PC-3 (cell line): ENCODE results near the gene TPM4. TPM values are rescaled to one million over a fixed set of nuclear protein-coding genes. Genes with fewer than 3 reads are reported as not detected.

Source experiments
- ATAC-seq: fragments of 200-7000 bp; cut with Tn5 transposase; 2 replicates; pipeline ENCODE4 v1.9.1; 2020; ENCODE audit warnings: mild to moderate bottlenecking, moderate library complexity
- BruUV-seq: library from RNA; stranded (reverse); fragments of 400-500 nt; replicated peaks from 2 replicates; lab custom pipeline; 2021; lab: Mats Ljungman, UMichigan
- CTCF ChIA-PET: fragments of 300-600 bp; sonication (Branson Sonifier 250); formaldehyde crosslinking; loops from one replicate; lab custom pipeline; 2022; ENCODE audit warnings: antibody characterized with exemption; lab: Charles Lee
- POLR2A ChIA-PET: fragments of 300-600 bp; sonication (Branson Sonifier 250); formaldehyde crosslinking; loops from one replicate; lab custom pipeline; 2022; ENCODE audit warnings: antibody characterized with exemption; ENCODE audit not compliant: unreplicated experiment; lab: Charles Lee
- DNase-seq: peaks from one replicate; pipeline ENCODE4 v3.0.0-alpha.2; 2015
- H2AFZ ChIP-seq: fragments of 300-600 bp; sonication (generic); 2 replicates; pipeline ENCODE4 v1.6.0; 2016; ENCODE audit warnings: antibody characterized with exemption, low read length
- H3F3A ChIP-seq: fragments of 300-600 bp; sonication (generic); one replicate; pipeline ENCODE4 v1.6.0; 2017; ENCODE audit warnings: antibody characterized with exemption, low read length, control low read depth, mild to moderate bottlenecking; ENCODE audit not compliant: unreplicated experiment
- H3K27ac ChIP-seq: fragments of 300-600 bp; sonication (generic); 2 replicates; pipeline ENCODE4 v1.5.1; 2016; ENCODE audit warnings: mild to moderate bottlenecking, low read length
- H3K27me3 ChIP-seq: fragments of 300-600 bp; sonication (generic); 2 replicates; pipeline ENCODE4 v1.6.1; 2016; ENCODE audit warnings: low read length, mixed read lengths
- H3K36me3 ChIP-seq: fragments of 300-600 bp; sonication (generic); 2 replicates; pipeline ENCODE4 v1.6.1; 2016; ENCODE audit warnings: low read depth, mixed run types, low read length, mixed read lengths
- H3K4me1 ChIP-seq: fragments of 300-600 bp; sonication (generic); 2 replicates; pipeline ENCODE4 v1.5.1; 2016; ENCODE audit warnings: low read length; ENCODE audit not compliant: insufficient read depth
- H3K4me2 ChIP-seq: fragments of 300-600 bp; sonication (generic); 2 replicates; pipeline ENCODE4 v1.6.0; 2016; ENCODE audit warnings: low read length
- H3K4me3 ChIP-seq: fragments of 300-600 bp; sonication (generic); 2 replicates; pipeline ENCODE4 v1.5.1; 2016; ENCODE audit warnings: mild to moderate bottlenecking, low read length, mixed read lengths
- H3K79me2 ChIP-seq: fragments of 300-600 bp; sonication (generic); 2 replicates; pipeline ENCODE4 v1.6.1; 2017; ENCODE audit warnings: low read length, mixed read lengths
- H3K9ac ChIP-seq: fragments of 300-600 bp; sonication (generic); 2 replicates; pipeline ENCODE4 v1.6.0; 2016; ENCODE audit warnings: mild to moderate bottlenecking, low read length
- H3K9me2 ChIP-seq: fragments of 300-600 bp; sonication (generic); replicated peaks from 2 replicates; pipeline ENCODE4 v1.6.1; 2016; ENCODE audit warnings: mixed run types, low read length, mixed read lengths
- H3K9me3 ChIP-seq: fragments of 300-600 bp; sonication (generic); 2 replicates; pipeline ENCODE4 v1.6.1; 2016; ENCODE audit warnings: low read length, mixed read lengths
- H4K20me1 ChIP-seq: fragments of 300-600 bp; sonication (generic); 2 replicates; pipeline ENCODE4 v1.6.1; 2016; ENCODE audit warnings: low read length, mixed read lengths
- CTCF ChIP-seq: fragments of 300-600 bp; sonication (generic); conservative IDR thresholded peaks from 2 replicates; pipeline ENCODE4 v1.5.1; 2017; ENCODE audit warnings: antibody characterized with exemption, low read depth, mild to moderate bottlenecking, low read length
- EZH2 ChIP-seq: fragments of 300-600 bp; sonication (generic); IDR thresholded peaks from one replicate; pipeline ENCODE4 v1.6.1; 2017; ENCODE audit warnings: antibody characterized with exemption, mild to moderate bottlenecking, low read length; ENCODE audit not compliant: unreplicated experiment
- EZH2phosphoT487 ChIP-seq: fragments of 300-600 bp; sonication (generic); IDR thresholded peaks from 2 replicates; pipeline ENCODE4 v1.6.1; 2018; ENCODE audit warnings: mild to moderate bottlenecking, antibody characterized with exemption, low read length, borderline replicate concordance
- intact Hi-C: fragments of 100-400 bp; cut with micrococcal nuclease; formaldehyde crosslinking; loops from 2 replicates; pipeline ENCODE4 v1.9.0; 2023
- total RNA-seq: library from RNA; depleted of rRNA; stranded (reverse); fragments of >200 nt; gene quantifications from 2 replicates; pipeline ENCODE4 v1.2.3, GENCODE V29; 2014

TPM4 gene
- total RNA-seq, 1 experiment from 2014 or later, result 135 TPM

DNA sequence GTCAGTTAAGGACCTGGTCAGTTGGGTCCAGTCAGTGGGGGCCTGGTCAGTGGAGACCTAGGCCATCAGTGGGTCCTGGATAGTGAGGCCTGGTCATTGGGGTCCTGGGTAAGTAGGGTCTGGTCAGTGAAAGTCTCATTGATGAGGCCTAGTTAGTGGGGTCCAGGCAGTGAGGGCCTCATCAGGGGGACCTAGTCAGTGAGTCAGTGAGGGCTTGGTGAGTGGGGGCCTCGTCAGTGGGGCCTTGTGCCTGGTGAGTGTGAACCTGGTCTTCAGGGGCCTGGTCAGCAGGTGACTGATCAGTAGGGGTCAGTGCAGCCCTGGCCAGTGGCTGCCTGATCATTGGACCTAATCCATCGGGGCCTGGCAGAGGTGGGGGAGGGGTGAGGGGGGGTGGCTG lies 42.6 kb upstream of the TPM4 start:
- Histone ChIP-seq H3K4me2 (no peak overlapping the region), H3K27ac (no peak overlapping the region), H2AFZ (no peak overlapping the region), H3F3A (no peaks in the 10 kb centered on the region), H4K20me1 (no peaks in the 10 kb centered on the region), H3K9me2 (no peaks in the 10 kb centered on the region), H3K9ac (no peak overlapping the region), H3K4me1 (no peaks in the 10 kb centered on the region), H3K36me3 (no peaks in the 10 kb centered on the region), H3K79me2 (no peaks in the 10 kb centered on the region), H3K4me3 (no peak overlapping the region), H3K9me3 (no peaks in the 10 kb centered on the region), H3K27me3 (no peaks in the 10 kb centered on the region)
- BruUV-seq, result no TSS peak
- no peak for DNase-seq
- TF ChIP-seq EZH2phosphoT487 (no peak), EZH2 (no peak), CTCF (no peak)
- CTCF ChIA-PET, result no interaction called here
- POLR2A ChIA-PET, result no interaction called here
- intact Hi-C loops, result no loop called here
- ATAC-seq, result no peak

DNA sequence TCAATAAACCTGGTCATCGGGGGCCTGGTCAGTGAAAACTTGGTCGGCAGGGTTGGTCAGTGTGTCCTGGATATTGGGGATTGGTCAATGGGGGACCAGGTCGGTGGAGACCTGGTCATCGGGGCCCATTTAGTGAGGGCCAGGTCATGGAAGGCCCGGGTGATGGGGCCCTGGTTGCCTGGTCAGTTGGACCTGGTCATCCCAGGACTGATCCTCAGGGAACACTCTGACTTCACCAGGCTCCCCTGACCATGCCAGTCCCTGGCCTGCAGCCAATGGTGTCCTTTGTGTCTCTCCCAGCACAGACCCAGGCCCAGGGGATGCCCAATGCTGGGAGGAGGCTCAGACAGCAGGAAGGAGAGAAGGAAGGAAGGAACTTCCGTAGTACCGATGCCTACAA lies 42.1 kb upstream of the TPM4 start:
- no peak overlapping the region for H3K9ac ChIP-seq
- no peaks in the 10 kb centered on the region for H3K79me2 ChIP-seq
- ATAC-seq, result no peak
- no peaks in the 10 kb centered on the region for H3K9me3 ChIP-seq
- BruUV-seq, result no TSS peak
- H3K27me3 ChIP-seq, result no peaks in the 10 kb centered on the region
- ChIA-PET POLR2A (no interaction called here), CTCF (no interaction called here)
- no peak overlapping the region for H3K4me2 ChIP-seq
- no peaks in the 10 kb centered on the region for H3F3A ChIP-seq
- TF ChIP-seq EZH2phosphoT487 (no peak), CTCF (no peak), EZH2 (no peak)
- H2AFZ ChIP-seq, result no peak overlapping the region
- DNase-seq, result no peak
- H3K9me2 ChIP-seq, result no peaks in the 10 kb centered on the region
- no peak overlapping the region for H3K27ac ChIP-seq
- no peaks in the 10 kb centered on the region for H3K36me3 ChIP-seq
- intact Hi-C loops, result no loop called here
- H3K4me1 ChIP-seq, result no peaks in the 10 kb centered on the region
- no peaks in the 10 kb centered on the region for H4K20me1 ChIP-seq
- no peak overlapping the region for H3K4me3 ChIP-seq

DNA sequence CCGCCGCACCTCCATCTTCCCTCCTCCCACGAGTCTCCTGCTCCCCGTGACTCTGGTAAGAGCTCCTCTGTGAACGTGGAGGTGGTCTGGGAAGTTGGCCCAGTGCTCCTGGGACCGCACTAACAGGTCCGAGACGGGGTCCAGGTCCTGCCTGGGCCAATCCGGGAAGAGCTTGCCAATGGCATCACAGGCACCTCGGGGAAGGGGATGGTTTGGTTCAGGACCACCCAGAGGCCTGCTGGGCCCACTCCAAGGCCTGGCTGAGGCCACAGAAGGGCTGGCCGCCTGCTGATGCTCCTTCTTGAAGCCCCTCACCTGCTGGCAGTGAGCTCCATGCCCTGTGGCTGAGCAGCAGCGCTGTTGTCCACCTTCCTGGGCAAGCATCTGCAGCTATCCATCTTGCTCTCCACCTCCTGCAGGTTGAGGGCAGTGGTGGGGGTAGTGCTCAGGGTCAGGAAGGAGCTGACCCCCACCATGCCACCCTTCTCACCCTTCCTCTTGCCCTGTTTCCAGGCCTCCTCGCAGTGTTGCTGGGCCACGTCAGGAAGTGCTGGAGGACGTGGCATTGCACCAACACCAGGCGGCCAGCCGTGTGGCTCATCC lies 41.2 kb upstream of the TPM4 start:
- POLR2A ChIA-PET, result interaction anchor here (0.6 kb wide), 1 partner anchor 289 kb away, joined by 3 read pairs; the partner anchor contains the start of gene KLF2
- H3K27me3 ChIP-seq, result no peaks in the 10 kb centered on the region
- no peaks in the 10 kb centered on the region for H3K4me1 ChIP-seq
- intact Hi-C loops, result no loop called here
- no peak overlapping the region for H3K4me3 ChIP-seq
- H3K9me2 ChIP-seq, result no peaks in the 10 kb centered on the region
- no peak for ATAC-seq
- H2AFZ ChIP-seq, result no peak overlapping the region
- H4K20me1 ChIP-seq, result no peaks in the 10 kb centered on the region
- no peak overlapping the region for H3K27ac ChIP-seq
- no peak overlapping the region for H3K4me2 ChIP-seq
- BruUV-seq, result no TSS peak
- DNase-seq, result no peak
- H3K9me3 ChIP-seq, result no peaks in the 10 kb centered on the region
- H3F3A ChIP-seq, result no peaks in the 10 kb centered on the region
- no peak overlapping the region for H3K9ac ChIP-seq
- H3K79me2 ChIP-seq, result no peaks in the 10 kb centered on the region
- CTCF ChIA-PET, result no interaction called here
- H3K36me3 ChIP-seq, result no peaks in the 10 kb centered on the region
- TF ChIP-seq CTCF (no peak), EZH2 (no peak), EZH2phosphoT487 (no peak)
